HG03095 (cell line): ENCODE results near the gene FAM187B.
A peak's percentile ranks its signal among the peaks of the same experiment; 100 is the strongest.
"Not testable (repeated sequence)": the region's sequence is repeated elsewhere in the genome, so short reads cannot be mapped to it uniquely, and the experiment has no call there.

Experiments
- ATAC-seq: cut with Tn5 transposase; IDR thresholded peaks from one replicate; pipeline ENCODE4 v1.9.1; 2021; ENCODE audit warnings: moderate library complexity; ENCODE audit not compliant: unreplicated experiment

Gene FAM187B

DNA sequence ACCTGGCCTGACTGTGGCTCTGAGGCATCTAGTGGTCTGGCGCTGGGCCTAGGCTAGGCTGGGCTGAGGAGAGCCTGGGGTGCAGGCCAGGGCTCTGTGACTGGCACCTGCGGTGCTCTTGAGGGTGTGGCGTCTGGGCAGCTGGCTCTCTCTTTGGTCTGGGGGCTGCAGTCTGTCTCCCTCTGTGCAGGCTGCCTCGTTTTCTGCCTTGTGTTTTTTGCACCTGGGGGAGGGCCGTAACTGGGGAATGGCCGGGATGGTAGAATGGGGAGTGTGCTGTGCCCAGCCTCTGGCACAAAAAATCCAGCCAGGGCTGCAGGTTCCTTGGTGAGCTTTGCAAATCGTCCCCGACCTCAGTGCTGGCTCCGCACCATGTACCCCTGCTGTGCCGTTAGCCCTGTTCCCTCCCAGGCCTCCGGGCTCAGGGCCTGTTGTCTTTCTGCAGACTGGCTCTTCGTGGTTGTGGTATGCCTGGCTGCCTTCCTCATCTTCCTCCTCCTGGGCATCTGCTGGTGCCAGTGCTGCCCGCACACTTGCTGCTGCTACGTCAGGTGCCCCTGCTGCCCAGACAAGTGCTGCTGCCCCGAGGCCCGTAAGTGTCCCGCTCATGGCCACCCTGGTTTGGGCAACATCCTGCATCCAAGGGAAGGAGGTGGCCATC, 33.7 kb upstream of the FAM187B start:
- ATAC-seq: no peak

DNA sequence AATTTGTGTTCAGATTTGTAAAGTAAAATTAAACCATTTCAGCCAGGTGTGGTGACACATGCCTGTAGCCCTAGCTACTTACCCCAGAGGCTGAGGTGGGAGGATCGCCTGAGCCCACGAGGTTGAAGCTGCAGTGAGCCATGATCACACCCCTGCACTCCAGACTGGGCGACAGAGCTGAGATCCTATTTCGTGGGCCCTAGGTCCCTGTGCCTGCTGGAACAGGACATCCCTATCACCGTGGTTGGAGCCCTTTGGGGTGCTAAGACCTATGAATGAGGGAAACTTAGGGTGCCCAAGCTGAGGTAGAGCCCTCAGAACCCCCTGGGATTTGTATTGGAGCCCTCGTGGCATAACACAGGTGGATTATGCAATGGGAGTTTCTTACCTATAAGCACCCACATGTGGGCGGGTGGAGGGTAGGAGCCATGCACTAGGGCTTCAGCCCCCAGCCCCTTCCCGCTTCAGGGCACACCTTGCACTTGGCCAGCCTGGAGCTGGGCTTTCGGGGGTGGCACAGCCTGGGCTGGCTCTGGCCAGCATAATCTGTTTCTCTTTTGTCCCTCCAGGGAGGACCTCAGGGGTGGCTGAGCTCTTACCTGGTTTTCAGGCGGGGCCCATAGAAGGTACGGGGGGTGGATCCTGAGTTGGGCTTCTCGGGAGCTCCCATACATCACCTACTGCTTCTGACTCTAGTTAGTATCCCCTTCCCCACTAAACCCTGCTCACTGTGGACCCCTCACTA, 33.0 kb upstream of the FAM187B start:
- no peak for ATAC-seq

DNA sequence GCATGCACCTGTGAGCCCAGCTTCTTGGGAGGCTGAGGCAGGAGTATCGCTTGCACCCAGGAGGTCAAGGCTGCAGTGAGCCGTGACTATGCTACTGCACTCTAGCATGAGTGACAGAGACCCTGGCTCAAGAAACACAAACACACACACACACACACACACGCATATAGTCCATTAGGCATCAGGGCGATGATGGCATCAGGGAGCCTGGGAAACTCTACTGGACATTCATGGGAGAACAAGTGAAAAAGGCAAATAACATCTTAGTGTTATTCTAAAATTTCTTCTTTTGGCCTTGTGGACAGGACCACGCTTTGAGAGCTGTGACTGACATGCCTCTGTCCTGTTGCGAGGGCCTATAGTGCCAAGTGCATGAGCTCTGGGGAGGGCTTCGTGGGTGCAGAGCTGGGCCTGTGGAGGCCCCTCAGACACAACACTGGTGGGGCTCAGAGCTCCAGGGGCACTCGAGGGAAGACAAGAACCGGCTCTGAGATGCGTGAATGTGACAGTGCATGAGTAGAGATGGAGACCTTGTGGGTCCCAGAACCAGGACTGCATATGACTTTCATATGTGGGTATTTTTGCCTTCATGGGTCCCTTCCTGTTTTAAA, 32.3 kb upstream of the FAM187B start:
- ATAC-seq: no peak

DNA sequence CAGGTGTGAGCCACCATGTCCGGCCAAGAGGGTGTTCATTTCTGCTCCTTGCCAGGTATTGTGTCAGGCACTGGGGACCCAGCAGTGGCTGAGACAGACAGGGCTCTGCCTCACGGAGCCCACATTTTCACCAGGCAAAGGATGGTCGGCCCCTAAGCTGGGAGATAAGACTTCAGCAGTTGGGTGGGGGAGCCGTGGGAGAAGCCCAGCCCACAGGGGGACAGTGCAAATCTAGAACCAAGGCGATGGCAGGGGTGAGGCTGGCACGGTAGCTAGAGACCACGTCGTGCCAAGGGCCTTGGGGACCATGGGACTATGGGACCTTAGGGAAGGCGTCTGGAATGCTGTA, 28.5 kb upstream of the FAM187B start:
- no peak for ATAC-seq

DNA sequence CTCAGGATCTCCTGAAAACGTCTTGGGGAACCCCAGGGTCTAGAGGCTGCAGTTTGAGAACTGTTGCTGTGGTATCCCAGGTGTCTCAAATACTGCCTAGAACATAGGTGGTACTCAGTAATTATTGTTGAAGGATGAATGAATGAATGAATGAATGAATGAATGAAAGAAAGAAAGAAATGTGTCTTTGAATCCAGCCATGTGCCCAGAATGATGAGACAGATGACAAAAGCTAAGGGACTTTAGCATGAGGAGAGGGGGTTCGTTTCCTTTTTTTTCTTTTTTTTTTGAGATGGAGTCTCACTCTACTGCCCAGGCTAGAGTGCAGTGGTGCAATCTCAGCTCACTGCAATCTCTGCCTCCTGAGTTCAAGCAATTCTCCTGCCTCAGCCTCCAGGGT, 28.0 kb upstream of the FAM187B start:
- ATAC-seq: no peak

DNA sequence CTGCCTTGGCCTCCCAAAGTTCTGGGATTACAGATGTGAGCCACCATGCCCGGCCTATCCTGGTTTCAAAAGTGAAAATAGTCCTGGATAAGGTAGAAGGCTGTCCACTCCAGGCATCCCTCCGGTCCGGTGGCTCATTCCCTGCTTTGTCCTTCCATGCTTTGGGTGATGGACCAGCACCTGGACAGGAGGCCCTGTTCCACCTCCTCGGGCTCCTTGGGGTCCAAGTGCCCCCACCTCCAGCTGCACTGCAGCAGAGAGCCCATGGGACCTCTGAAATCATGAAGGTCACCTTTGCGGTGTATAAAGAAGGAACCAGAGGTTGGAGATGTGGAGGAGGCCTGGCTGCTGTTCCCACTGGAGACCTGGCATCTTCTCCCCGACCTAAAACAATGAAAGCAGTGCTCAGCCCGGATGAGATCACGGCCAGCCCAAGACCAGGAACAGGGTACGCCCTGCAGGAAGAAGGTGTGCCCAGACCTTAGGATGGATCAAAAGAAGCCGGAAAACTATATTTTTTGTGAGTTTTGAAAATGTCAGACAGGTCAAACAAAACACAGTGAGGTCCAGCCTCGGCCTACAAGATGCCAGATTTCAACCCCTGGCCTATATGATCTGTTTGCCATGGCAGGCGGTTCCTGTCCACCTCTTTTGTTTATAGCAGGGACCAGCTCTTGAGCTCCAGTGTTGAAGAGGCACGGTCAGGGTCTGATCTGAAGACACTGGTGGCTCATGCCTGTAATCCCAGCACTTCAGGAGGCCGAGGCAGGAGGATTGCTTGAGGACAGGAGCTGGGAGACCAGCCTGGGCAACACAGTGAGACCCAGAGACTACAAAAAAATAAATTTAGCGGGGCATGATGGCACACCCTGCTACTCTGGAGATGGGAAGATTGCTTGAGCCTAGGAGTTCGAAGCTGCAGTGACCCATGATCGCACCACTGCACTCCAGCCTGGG, 26.1 kb upstream of the FAM187B start:
- no peak for ATAC-seq

- no peak for ATAC-seq
Measured at GRCh38 chr19:35253316-35254286, 25.1 kb upstream of the FAM187B start.

DNA sequence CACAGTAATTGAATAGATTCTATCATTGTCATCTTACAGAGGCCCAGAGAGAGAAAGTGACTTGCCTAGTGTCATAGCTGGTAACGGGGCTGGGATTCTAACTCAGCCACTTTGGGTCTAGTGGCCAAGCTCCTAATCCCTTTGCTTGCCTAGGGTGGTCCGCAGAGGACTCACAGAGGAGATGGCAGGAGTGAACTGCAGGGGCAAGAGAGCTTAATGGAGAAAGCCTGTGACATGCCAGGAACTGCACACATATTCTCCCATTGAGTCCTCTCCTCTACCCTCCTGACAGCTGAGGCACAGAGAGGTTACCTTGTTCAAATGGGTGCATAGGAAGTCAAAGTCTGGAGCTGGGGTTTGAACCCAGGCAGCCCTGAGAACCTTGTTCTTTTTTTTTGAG, 22.9 kb upstream of the FAM187B start:
- ATAC-seq: no peak

DNA sequence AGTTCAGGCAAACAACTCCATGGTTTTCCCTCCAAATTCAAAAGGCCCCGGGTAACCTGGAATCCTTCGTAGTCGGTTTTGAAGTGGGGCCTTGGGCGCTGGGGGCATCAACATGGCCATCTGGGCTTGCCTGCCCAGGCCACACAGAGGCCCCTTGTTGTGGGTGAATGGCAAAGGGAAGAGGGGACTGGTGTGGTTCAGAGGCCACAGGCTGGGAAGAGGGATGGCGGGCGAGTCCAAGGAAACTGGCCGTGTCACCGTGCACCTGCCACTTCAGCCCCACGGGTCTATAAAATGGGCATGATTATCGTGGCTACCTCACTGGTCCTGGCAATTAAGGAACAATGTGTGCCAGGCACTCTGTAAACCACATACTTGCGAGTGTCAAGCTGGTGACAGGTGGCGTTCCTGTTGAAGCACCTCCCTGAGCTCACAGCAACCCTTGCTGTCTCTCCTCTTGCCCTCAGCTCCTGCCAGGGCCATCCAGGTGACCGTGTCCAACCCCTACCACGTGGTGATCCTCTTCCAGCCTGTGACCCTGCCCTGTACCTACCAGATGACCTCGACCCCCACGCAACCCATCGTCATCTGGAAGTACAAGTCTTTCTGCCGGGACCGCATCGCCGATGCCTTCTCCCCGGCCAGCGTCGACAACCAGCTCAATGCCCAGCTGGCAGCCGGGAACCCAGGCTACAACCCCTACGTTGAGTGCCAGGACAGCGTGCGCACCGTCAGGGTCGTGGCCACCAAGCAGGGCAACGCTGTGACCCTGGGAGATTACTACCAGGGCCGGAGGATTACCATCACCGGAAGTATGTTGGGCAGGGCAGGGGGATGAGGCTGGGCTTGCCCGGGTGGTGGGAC, 21.5 kb upstream of the FAM187B start:
- ATAC-seq: no peak

DNA sequence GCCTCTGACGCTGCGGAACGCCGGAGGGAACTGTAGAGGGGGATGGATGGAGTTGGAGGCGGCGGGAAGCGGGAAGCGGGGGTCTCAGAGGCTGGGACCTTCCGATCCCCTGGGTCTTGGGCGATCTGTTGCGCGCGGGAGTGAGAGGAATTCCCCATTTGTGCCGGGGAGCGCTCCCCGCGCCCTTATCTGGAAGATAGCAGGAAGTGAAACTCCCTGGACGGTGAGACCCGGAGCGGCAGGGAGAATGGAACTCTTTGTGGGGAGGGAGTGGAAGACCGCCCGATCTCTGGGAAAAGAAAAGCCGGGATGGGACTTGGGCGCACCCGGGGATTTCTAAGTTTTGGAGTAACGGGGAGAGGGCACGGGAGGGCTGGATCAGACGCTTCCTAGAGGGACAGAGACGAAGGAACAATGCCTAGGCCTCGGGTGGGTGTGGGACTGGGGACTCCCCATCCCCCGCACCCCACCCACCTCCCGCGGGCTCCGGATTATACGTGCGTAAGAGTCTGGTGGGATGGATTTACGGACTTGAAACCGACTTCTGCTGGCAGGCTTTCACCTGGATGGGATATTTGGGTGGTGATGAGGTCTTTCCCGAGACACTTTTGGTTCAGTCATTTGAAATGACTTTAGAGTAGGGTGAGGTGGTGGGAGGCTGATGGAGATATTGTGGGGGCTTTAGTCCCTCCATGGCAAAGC, 20.8 kb upstream of the FAM187B start:
- peak; percentile 7 for ATAC-seq

DNA sequence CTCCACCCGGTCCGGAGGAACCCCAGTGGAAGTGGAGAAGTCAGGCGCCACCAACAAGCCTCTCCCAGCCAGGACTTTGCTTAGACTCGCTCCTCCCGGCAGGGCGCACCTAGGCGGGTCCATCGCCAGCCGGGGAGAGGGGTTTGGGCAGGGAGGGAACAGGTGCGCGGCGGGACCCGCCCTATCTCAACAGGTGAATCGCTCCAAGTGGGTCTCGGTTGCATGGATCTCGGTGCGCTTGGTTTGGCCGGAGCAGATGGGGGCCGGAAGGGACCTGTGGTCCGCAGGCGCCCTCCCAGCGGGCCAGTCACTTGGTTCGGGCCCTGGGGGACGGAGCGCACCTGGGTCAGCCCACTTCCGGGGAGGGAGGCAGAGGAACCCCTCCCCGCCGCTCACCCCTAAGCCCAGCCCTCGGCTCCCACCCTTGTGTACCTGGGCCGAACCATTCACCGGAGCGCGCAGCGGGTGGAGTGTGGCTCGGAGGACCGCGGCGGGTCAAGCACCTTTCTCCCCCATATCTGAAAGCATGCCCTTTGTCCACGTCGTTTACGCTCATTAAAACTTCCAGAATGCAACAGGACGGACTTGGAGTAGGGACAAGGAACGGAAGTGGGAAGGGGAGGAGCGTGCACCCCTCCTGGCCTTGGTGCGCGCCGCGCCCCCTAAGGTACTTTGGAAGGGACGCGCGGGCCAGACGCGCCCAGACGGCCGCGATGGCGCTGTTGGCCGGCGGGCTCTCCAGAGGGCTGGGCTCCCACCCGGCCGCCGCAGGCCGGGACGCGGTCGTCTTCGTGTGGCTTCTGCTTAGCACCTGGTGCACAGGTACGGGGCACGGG, 20.0 kb upstream of the FAM187B start, which contains the start of gene LSR:
Gene LSR, plus strand, starts transcription at position 693 of the 836 bp plus-strand sequence. Its CDS starts 21 bp downstream, at position 714.
- peak; percentile 77 for ATAC-seq

- ATAC-seq: no peak
Measured at GRCh38 chr19:35247526-35248309, 19.2 kb upstream of the FAM187B start.

GRCh38 chr19:35246466-35247092, 18.0 kb upstream of the FAM187B start:
- no peak for ATAC-seq

DNA sequence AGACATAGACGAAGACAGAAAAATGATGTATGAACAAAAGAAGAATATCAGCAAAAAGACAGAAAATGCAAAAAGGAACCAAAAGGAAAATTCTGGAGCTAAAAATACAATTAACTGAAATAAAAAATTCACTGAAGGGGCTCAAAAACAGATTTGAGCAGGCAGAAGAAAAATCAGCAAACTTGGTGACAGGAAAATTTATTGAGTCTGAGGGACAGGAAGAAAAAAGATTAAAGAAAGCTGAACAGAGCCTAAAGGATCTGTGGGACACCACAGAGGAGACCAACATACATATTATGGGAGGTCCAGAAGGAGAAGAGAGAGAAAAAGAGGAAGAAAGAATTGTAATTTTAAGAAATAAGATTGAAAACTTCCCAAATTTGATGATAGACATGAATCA, 12.9 kb upstream of the FAM187B start:
- no peak for ATAC-seq

- no peak for ATAC-seq
Measured at GRCh38 chr19:35240327-35240726, 11.8 kb upstream of the FAM187B start.

GRCh38 chr19:35239597-35239996, 11.1 kb upstream of the FAM187B start:
- ATAC-seq: not testable (repeated sequence)
